B cell (primary cell): ENCODE results near the gene ADH6.
"Not testable (repeated sequence)": the region's sequence is repeated elsewhere in the genome, so short reads cannot be mapped to it uniquely, and the experiment has no call there.

Source experiments
- CTCF ChIP-seq: fragments of 200-600 bp; IDR thresholded peaks from one replicate; pipeline ENCODE4 v1.8.0; 2022; ENCODE audit warnings: antibody characterized with exemption, mild to moderate bottlenecking
- EZH2 ChIP-seq: IDR thresholded peaks from 2 replicates; pipeline ENCODE4 v1.6.1; 2012; ENCODE audit warnings: borderline replicate concordance, low read depth, mild to moderate bottlenecking, moderate library complexity, low read length; ENCODE audit not compliant: insufficient read depth, poor library complexity, severe bottlenecking

DNA sequence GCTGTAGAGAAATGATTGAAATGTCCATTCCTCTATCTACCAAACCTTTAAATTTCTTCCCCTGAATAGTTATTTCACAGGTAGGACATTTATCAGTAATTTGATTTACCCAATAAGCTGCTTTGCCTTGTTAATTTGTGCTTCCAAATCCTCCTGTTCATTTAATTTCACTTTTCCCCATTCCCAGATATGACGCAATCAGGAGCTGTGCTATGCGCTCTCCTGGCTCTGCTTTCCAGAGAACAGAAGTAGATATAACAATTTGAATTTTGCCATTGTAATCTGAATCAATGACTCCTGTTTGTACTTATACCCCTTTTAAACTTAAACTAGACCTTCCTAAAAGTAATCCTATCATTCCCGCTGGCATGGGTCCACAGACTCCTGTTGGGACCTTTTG is 29.1 kb downstream of the ADH6 start:
- not testable (repeated sequence) for TF ChIP-seq CTCF, EZH2
